HepG2 (cell line): Measurements from ENCODE around the gene HDDC2. TPM values are rescaled to one million over a fixed set of nuclear protein-coding genes. Genes with fewer than 3 reads are reported as not detected.

Source experiments
- ATF5 ChIP-seq: sonication (generic); formaldehyde crosslinking; IDR thresholded peaks from 2 replicates; pipeline ENCODE4 v1.4.0; 2020; ENCODE audit warnings: mild to moderate bottlenecking, low read depth, missing genetic modification reagents
- CREM ChIP-seq, 2 experiments: sonication (generic) in 1 of 2; formaldehyde crosslinking in 1 of 2; IDR thresholded peaks; 2 replicates each; pipeline versions ENCODE4 v1.4.0 to v1.6.1; 2016 to 2020; ENCODE audit warnings: antibody characterized with exemption in 1 of 2, mild to moderate bottlenecking in 1 of 2, missing genetic modification reagents in 1 of 2
- DNMT3B ChIP-seq: conservative IDR thresholded peaks from 2 replicates; pipeline ENCODE4 v1.6.1; 2016; ENCODE audit warnings: missing biosample characterization, control low read depth
- GPN1 ChIP-seq: sonication (generic); formaldehyde crosslinking; IDR thresholded peaks from 2 replicates; pipeline ENCODE4 v1.5.1; 2020; ENCODE audit warnings: missing genetic modification reagents, borderline replicate concordance
- GTF2F1 ChIP-seq: fragments of 150-350 bp; IDR thresholded peaks from 2 replicates; pipeline ENCODE4 v1.6.1; 2014; ENCODE audit warnings: low read length
- KMT2B ChIP-seq: IDR thresholded peaks from 2 replicates; pipeline ENCODE4 v1.6.1; 2016; ENCODE audit warnings: missing genetic modification reagents, missing compliant biosample characterization
- REPIN1 ChIP-seq: sonication (generic); formaldehyde crosslinking; IDR thresholded peaks from 2 replicates; pipeline ENCODE4 v1.8.0; 2022; ENCODE audit warnings: missing genetic modification reagents, low read depth, mild to moderate bottlenecking, borderline replicate concordance
- SRSF4 ChIP-seq: fragments of 200-400 bp; formaldehyde crosslinking; IDR thresholded peaks from one replicate; pipeline ENCODE4 v1.6.1; 2018; ENCODE audit warnings: mild to moderate bottlenecking, low read depth, low read length, moderate library complexity; ENCODE audit not compliant: poor library complexity, severe bottlenecking
- STAT5B ChIP-seq: sonication (generic); formaldehyde crosslinking; IDR thresholded peaks from 2 replicates; pipeline ENCODE4 v1.4.0; 2020; ENCODE audit warnings: missing genetic modification reagents
- ZBTB21 ChIP-seq: sonication (generic); formaldehyde crosslinking; IDR thresholded peaks from 2 replicates; pipeline ENCODE4 v1.4.0; 2020; ENCODE audit warnings: missing genetic modification reagents
- ZMAT5 ChIP-seq: sonication (generic); formaldehyde crosslinking; IDR thresholded peaks from 2 replicates; pipeline ENCODE4 v1.5.0; 2020; ENCODE audit warnings: mild to moderate bottlenecking, low read depth, missing genetic modification reagents, borderline replicate concordance
- ZNF234 ChIP-seq: sonication (generic); formaldehyde crosslinking; conservative IDR thresholded peaks from 2 replicates; pipeline ENCODE4 v1.5.1; 2020; ENCODE audit warnings: mild to moderate bottlenecking, missing genetic modification reagents
- ZNF296 ChIP-seq: sonication (generic); formaldehyde crosslinking; conservative IDR thresholded peaks from 2 replicates; pipeline ENCODE4 v1.5.0; 2020; ENCODE audit warnings: mild to moderate bottlenecking, missing genetic modification reagents
- ZNF451 ChIP-seq: sonication (generic); formaldehyde crosslinking; IDR thresholded peaks from 2 replicates; pipeline ENCODE4 v1.5.0; 2020; ENCODE audit warnings: mild to moderate bottlenecking, missing genetic modification reagents
- ZNF562 ChIP-seq: sonication (generic); formaldehyde crosslinking; IDR thresholded peaks from 2 replicates; pipeline ENCODE4 v1.8.0; 2022; ENCODE audit warnings: missing genetic modification reagents, borderline replicate concordance
- ZNF563 ChIP-seq: sonication (generic); formaldehyde crosslinking; IDR thresholded peaks from 2 replicates; pipeline ENCODE4 v1.8.0; 2022; ENCODE audit warnings: mild to moderate bottlenecking, moderate library complexity, missing genetic modification reagents
- ZNF614 ChIP-seq: IDR thresholded peaks from 2 replicates; pipeline ENCODE4 v1.6.1; 2018; ENCODE audit warnings: missing biosample characterization, missing genetic modification reagents, inconsistent platforms, borderline replicate concordance
- ZSCAN25 ChIP-seq: sonication (generic); formaldehyde crosslinking; IDR thresholded peaks from 2 replicates; pipeline ENCODE4 v1.8.0; 2022; ENCODE audit warnings: mild to moderate bottlenecking, missing genetic modification reagents
- polyA plus RNA-seq, 8 experiments: library from polyadenylated mRNA; depleted of rRNA in 3 of 8; stranded (reverse) in 7 of 8; unstranded in 1 of 8; fragments of >200 nt; fragmentation: Illumina TruSeq in 4 of 8; extraction: Trizol in 4 of 8; gene quantifications; 2 replicates each; pipeline versions ENCODE4 v1.2.1 to v1.2.3, GENCODE V29; 2011 to 2016; ENCODE audit warnings: low read depth in 4 of 8, missing spikeins in 1 of 8, mixed read lengths in 1 of 8; ENCODE audit not compliant: insufficient read depth in 1 of 8
- total RNA-seq, 5 experiments: library from RNA; depleted of rRNA; stranded (reverse); fragments of >200 nt; fragmentation: Illumina TruSeq; extraction: Trizol; gene quantifications; 2 replicates each; pipeline ENCODE4 v1.2.3, GENCODE V29; 2016; ENCODE audit warnings: low read depth in 1 of 5
- TF ChIP-seq, protein P1 (sequence below): fragments of 450-650 bp; IDR thresholded peaks from 2 replicates; pipeline ENCODE4 v1.6.1; 2017; ENCODE audit warnings: mild to moderate bottlenecking
- TF ChIP-seq, protein P2 (sequence below): sonication (generic); formaldehyde crosslinking; IDR thresholded peaks from 2 replicates; pipeline ENCODE4 v1.5.0; 2020; ENCODE audit warnings: missing genetic modification reagents
- TF ChIP-seq, protein P3 (sequence below): sonication (generic); formaldehyde crosslinking; IDR thresholded peaks from 2 replicates; pipeline ENCODE4 v1.4.0; 2020; ENCODE audit warnings: missing genetic modification reagents

Gene HDDC2
- total and polyA plus RNA-seq, 2 of the 13 experiments (the other 11 are each of a cell fraction or from before 2014, with no cell fraction given) = 76.7 to 78.7 TPM

DNA sequence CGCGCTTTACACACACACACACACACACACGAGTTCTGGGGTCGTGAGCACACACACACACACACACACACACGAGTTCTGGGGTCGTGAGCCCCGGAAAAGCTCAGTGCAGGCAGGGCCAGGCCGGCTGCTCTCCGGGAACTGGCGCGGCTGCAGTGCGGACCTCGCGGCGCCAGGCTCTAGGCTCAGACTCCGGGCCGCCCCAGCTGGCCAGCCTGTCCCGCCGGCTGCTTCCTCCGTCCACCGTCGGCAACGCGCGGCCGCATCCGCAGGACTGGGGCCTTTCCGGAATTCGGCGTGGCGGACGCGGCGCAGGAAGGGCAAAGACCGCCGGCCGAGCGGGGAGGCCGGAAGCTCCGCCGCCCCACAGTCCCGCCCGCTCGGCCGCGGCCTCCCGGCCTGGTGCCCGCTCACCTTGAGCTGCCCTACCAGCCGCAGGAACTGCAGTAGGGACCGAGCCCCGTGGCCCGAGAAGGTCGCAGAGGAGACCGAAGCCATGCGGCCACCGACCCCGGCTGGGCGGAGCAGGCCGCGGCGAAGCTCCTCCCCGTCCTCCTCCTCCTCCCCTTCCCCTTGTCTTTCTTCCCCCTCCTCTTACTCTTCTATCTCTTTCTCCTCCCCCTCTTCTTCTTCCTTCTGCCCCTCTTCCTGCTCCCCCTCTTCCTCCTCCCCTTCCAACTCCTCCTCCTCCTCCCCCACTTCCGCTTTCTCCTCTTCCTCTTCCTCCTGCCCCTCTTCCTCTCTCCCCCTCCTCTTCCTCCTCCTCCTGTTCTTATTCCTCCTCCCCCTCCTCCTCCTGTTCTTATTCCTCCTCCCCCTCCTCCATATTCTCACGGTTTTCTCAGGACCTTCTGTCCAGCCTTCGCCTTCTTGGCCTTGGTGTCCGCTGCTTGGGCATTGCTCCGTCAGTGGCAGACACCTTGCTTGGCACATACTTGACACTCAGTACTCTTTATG is at the start of gene HDDC2 (continued):
- TF ChIP-seq ZSCAN25 (CRISPR knock-in tag) (peak; percentile 91), GPN1 (CRISPR knock-in tag) (no peak), ZNF451 (peak; percentile 98), DNMT3B (CRISPR knock-in tag) (no peak), SRSF4 (no peak), ZNF562 (CRISPR knock-in tag) (no peak), REPIN1 (peak; percentile 87), ZBTB21 (CRISPR knock-in tag) (no peak), ATF5 (CRISPR knock-in tag) (peak; percentile 92), ZNF234 (CRISPR knock-in tag) (peak; percentile 74; the same call in 1 of the 2 replicates), ZNF563 (CRISPR knock-in tag) (peak; percentile 99), KMT2B (CRISPR knock-in tag) (peak; percentile 78), CREM (IDR thresholded peaks at IDR 0.05) (no peak), CREM (CRISPR knock-in tag; IDR thresholded peaks at IDR 0.05) (no peak), STAT5B (peak; percentile 34; the same call in 1 of the 2 replicates), GTF2F1 (no peak), ZNF614 (CRISPR knock-in tag) (no peak), ZMAT5 (CRISPR knock-in tag) (no peak; the same call in 1 of the 2 replicates), ZNF296 (peak; percentile 95)
- TF ChIP-seq, protein P1, sequence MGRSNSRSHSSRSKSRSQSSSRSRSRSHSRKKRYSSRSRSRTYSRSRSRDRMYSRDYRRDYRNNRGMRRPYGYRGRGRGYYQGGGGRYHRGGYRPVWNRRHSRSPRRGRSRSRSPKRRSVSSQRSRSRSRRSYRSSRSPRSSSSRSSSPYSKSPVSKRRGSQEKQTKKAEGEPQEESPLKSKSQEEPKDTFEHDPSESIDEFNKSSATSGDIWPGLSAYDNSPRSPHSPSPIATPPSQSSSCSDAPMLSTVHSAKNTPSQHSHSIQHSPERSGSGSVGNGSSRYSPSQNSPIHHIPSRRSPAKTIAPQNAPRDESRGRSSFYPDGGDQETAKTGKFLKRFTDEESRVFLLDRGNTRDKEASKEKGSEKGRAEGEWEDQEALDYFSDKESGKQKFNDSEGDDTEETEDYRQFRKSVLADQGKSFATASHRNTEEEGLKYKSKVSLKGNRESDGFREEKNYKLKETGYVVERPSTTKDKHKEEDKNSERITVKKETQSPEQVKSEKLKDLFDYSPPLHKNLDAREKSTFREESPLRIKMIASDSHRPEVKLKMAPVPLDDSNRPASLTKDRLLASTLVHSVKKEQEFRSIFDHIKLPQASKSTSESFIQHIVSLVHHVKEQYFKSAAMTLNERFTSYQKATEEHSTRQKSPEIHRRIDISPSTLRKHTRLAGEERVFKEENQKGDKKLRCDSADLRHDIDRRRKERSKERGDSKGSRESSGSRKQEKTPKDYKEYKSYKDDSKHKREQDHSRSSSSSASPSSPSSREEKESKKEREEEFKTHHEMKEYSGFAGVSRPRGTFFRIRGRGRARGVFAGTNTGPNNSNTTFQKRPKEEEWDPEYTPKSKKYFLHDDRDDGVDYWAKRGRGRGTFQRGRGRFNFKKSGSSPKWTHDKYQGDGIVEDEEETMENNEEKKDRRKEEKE = no peak
- TF ChIP-seq, protein P2, sequence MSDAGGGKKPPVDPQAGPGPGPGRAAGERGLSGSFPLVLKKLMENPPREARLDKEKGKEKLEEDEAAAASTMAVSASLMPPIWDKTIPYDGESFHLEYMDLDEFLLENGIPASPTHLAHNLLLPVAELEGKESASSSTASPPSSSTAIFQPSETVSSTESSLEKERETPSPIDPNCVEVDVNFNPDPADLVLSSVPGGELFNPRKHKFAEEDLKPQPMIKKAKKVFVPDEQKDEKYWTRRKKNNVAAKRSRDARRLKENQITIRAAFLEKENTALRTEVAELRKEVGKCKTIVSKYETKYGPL (CRISPR knock-in tag) = no peak
- TF ChIP-seq, protein P3, sequence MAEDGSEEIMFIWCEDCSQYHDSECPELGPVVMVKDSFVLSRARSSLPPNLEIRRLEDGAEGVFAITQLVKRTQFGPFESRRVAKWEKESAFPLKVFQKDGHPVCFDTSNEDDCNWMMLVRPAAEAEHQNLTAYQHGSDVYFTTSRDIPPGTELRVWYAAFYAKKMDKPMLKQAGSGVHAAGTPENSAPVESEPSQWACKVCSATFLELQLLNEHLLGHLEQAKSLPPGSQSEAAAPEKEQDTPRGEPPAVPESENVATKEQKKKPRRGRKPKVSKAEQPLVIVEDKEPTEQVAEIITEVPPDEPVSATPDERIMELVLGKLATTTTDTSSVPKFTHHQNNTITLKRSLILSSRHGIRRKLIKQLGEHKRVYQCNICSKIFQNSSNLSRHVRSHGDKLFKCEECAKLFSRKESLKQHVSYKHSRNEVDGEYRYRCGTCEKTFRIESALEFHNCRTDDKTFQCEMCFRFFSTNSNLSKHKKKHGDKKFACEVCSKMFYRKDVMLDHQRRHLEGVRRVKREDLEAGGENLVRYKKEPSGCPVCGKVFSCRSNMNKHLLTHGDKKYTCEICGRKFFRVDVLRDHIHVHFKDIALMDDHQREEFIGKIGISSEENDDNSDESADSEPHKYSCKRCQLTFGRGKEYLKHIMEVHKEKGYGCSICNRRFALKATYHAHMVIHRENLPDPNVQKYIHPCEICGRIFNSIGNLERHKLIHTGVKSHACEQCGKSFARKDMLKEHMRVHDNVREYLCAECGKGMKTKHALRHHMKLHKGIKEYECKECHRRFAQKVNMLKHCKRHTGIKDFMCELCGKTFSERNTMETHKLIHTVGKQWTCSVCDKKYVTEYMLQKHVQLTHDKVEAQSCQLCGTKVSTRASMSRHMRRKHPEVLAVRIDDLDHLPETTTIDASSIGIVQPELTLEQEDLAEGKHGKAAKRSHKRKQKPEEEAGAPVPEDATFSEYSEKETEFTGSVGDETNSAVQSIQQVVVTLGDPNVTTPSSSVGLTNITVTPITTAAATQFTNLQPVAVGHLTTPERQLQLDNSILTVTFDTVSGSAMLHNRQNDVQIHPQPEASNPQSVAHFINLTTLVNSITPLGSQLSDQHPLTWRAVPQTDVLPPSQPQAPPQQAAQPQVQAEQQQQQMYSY (CRISPR knock-in tag) = peak; percentile 75
